Measurements from ENCODE around the gene HSPA4.
A peak's percentile ranks its signal among the peaks of the same experiment; 100 is the strongest.
"Not testable (repeated sequence)": the region's sequence is repeated elsewhere in the genome, so short reads cannot be mapped to it uniquely, and the experiment has no call there.

The HSPA4 gene

DNA sequence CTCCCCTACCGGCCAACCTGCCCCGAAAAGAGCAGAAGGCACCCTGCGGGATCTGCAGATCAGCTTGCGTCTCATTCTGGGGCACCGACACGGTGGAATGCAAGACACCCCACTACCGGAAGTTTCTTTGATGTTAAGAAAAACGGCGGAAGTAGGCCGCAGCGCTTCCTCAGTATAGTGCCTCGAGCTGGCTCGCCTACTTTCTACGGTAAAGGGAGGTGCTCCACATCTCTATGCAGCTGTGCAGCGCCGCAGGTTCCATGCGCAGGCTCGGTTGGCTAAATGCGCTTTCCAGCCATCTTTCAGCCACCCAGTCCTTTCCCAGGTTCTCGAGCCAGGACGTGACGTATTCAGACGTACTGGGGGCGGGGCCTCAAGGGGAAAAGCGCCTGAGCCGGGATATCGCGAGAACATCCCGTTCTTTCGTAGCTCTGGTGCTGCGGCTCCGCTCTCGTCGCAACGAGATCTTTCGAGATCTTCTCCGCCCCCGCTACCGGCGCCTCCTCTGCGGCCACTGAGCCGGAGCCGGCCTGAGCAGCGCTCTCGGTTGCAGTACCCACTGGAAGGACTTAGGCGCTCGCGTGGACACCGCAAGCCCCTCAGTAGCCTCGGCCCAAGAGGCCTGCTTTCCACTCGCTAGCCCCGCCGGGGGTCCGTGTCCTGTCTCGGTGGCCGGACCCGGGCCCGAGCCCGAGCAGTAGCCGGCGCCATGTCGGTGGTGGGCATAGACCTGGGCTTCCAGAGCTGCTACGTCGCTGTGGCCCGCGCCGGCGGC lies at the start of gene HSPA4:
TSS of gene HSPA4 (plus strand) at position 472 of the 775 bp plus-strand sequence. CDS start at position 710, 238 bp downstream.
- DNase-seq = peak; percentile 99

GRCh38 chr5:133006653-133007052 lies 45.2 kb upstream of the HSPA4 start:
- DNase-seq = no peak

- DNase-seq = not testable (repeated sequence)
Measured at GRCh38 chr5:133008455-133008854, 43.4 kb upstream of the HSPA4 start.

- DNase-seq = no peak
Measured at GRCh38 chr5:133015466-133015865, 36.3 kb upstream of the HSPA4 start.

GRCh38 chr5:133017964-133018363 lies 33.8 kb upstream of the HSPA4 start:
- DNase-seq = no peak

GRCh38 chr5:133019471-133019870 lies 32.3 kb upstream of the HSPA4 start:
- DNase-seq = not testable (repeated sequence)

- peak; percentile 93 for DNase-seq
Measured at GRCh38 chr5:133025804-133026663, 25.8 kb upstream of the HSPA4 start, which contains the start of gene ZCCHC10. Gene ZCCHC10 (minus strand): TSS chr5:133026549. CDS start chr5:133026537, 12 bp downstream.

DNA sequence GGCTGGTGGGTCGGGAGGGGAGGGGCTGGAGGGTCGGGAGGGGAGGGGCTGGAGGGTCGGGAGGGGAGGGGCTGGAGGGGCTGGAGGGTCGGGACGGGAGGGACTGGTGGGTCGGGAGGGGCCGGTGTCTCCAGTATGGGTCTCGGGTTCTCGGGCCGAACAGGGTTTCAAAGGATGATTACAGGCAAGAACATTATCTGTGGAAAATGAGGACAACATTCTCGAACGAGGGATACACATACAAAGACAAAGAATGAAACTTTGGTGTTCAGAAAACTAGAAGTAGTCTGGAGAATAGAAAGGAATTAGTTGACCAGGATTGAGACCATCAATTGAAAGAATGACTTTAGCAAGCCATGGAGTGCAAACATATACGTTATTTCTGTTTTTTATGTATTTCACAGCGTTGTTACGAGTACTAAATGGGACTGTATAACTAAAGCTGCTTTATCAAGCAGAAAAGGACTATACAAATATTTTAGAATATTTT lies 25.1 kb upstream of the HSPA4 start:
- no peak for DNase-seq

DNA sequence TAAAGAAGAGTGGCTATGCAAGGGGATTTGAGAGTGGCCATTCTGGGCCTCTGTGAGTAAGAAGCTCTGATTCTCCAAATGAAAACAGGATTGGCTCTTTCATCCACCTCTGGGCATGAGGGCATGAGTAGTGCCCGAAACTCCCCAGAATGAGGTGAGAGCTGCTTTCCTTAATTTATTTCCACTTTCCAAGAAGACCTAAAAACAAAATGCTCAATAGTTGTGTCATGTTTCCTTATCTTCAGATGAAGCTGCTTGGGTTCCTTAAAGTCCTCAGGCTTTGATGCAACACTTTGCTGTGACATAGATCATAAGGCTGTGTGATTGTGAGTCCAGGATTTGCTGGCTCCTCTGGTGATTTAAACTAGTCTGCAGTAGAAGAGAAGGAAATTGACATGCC lies 22.4 kb upstream of the HSPA4 start:
- DNase-seq = no peak

GRCh38 chr5:133030343-133031005 lies 21.3 kb upstream of the HSPA4 start:
- DNase-seq = no peak

- DNase-seq = no peak
Measured at GRCh38 chr5:133032852-133033742, 18.7 kb upstream of the HSPA4 start.

- DNase-seq = no peak
Measured at GRCh38 chr5:133034064-133034463, 17.7 kb upstream of the HSPA4 start.

DNA sequence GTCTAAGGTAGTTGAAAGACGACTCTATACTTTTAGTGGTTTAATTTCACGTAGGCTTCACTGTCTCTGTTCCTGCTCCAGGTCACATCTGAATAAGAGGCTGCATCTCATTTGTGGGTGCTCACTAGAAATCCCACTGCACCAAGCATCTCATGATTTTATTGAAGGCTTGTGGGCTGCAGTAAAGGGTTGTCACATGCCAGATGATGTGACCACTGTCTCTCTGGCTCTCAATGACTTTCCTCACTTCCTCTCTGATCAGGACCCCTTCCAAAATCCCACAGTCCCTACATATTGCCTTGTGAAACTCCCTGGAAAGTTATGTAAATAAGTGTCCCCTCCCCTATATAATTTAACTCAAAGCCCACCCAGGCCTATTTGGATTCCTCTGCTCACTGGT lies 16.6 kb upstream of the HSPA4 start:
- no peak for DNase-seq

GRCh38 chr5:133036677-133037076 lies 15.1 kb upstream of the HSPA4 start:
- DNase-seq = not testable (repeated sequence)

DNA sequence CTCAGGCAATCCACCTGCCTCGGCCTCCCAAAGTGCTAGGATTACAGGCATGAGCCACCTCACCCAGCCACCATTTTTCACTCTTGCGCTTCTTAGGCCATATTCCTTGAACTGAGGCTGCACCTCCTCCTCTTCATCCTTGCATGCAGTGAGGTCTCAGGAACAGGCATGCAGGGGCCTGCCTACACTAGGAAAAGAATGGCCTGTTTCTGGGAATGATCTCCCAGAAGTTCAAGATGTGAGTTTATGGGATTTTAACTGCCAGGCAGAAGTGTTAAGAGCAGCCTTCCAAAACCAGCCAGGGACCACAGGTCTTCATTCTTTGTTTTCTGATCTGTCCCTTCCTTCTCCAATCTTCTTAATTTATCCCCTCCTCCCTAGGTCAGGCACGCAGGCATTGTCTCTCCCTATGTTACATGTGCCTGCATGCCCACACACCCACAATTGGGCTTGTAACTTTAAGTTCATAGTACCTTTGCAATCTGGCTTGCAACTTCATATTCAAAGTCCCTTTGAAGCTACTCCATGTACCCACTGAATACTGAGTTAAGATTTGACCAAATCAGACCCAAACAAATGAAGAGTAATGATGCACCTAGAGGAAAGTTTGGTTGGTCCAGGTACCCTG lies 10.5 kb upstream of the HSPA4 start:
- no peak for DNase-seq

GRCh38 chr5:133041910-133042309 lies 9.9 kb upstream of the HSPA4 start:
- no peak for DNase-seq

DNA sequence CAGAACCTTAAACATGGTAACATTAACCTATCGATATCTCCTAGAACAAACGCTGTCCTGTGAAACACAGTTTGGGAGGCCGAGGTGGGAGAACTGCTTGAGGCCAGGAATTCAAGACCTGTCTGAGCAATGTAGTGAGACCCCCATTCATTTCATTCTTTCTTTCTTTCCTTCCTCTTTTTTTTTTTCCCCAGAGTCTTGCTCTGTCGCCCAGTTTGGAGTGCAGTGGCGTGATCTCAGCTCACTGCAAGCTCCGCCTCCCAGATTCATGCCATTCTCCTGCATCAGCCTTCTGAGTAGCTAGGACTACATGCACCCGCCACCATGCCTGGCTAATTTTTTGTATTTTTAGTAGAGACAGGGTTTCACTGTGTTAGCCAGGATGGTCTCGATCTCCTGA lies 5.3 kb upstream of the HSPA4 start:
- not testable (repeated sequence) for DNase-seq

- DNase-seq = no peak
Measured at GRCh38 chr5:133047404-133047803, 4.4 kb upstream of the HSPA4 start.

- no peak for DNase-seq
Measured at GRCh38 chr5:133048993-133049725, 2.7 kb upstream of the HSPA4 start.

- DNase-seq = no peak
Measured at GRCh38 chr5:133049726-133050048, 2.1 kb upstream of the HSPA4 start.

GRCh38 chr5:133050521-133050920 lies 1.3 kb upstream of the HSPA4 start:
- peak; percentile 32 for DNase-seq
